Gastrocnemius medialis (tissue), 4 donors: Measurements from ENCODE around the gene SUN1. TPM values are rescaled to one million over a fixed set of nuclear protein-coding genes. Genes with fewer than 3 reads are reported as not detected.

Source experiments
- ATAC-seq, 2 donors: fragments of 150-250 bp; one replicate each; pipeline ENCODE4 v1.9.1; 2016
- DNase-seq, 2 donors: peaks; one replicate each; pipeline ENCODE4 v3.0.0-alpha.2; 2019
- H3K27ac ChIP-seq, 4 donors: fragments of 200-600 bp; sonication (generic); 1 replicate in 1 of 4; 2 replicates in 3 of 4; pipeline ENCODE4 v1.5.1; 2016 to 2018; ENCODE audit warnings: mild to moderate bottlenecking in 2 of 4, moderate library complexity in 1 of 4
- H3K27me3 ChIP-seq, 3 donors: fragments of 200-600 bp; sonication (generic) in 2 of 3; 1 replicate in 1 of 3; 2 replicates in 2 of 3; pipeline versions ENCODE4 v1.5.1 to v1.6.0; 2016 to 2019; ENCODE audit warnings: mild to moderate bottlenecking in 1 of 3, moderate library complexity in 1 of 3
- H3K36me3 ChIP-seq, 2 donors: fragments of 200-600 bp; sonication (generic) in 1 of 2; one replicate each; pipeline ENCODE4 v1.5.1; 2017 to 2018
- H3K4me1 ChIP-seq, 2 donors: fragments of 200-600 bp; sonication (generic) in 1 of 2; one replicate each; pipeline ENCODE4 v1.5.1; 2016 to 2017; ENCODE audit warnings: mild to moderate bottlenecking in 2 of 2
- H3K4me3 ChIP-seq, 4 donors: fragments of 200-600 bp; sonication (generic) in 3 of 4; 1 replicate in 1 of 4; 2 replicates in 3 of 4; pipeline ENCODE4 v1.5.1; 2016 to 2019; ENCODE audit warnings: mild to moderate bottlenecking in 2 of 4
- H3K9me3 ChIP-seq, 3 donors: fragments of 200-600 bp; sonication (generic) in 2 of 3; 1 replicate in 1 of 3; 2 replicates in 2 of 3; pipeline ENCODE4 v1.5.1; 2016 to 2019
- CTCF ChIP-seq, 5 experiments: fragments of 450-650 bp in 3 of 5; fragments of 200-600 bp in 2 of 5; sonication (generic) in 2 of 5; IDR thresholded peaks in 4 of 5; conservative IDR thresholded peaks in 1 of 5; 1 replicate in 4 of 5; 2 replicates in 1 of 5; pipeline ENCODE4 v1.5.1; 2016 to 2019; ENCODE audit warnings: antibody characterized with exemption in 5 of 5, mild to moderate bottlenecking in 3 of 5, moderate library complexity in 3 of 5
- POLR2A ChIP-seq, 2 donors: fragments of 450-650 bp; IDR thresholded peaks; one replicate each; pipeline ENCODE4 v1.6.1; 2017; ENCODE audit warnings: antibody characterized with exemption in 2 of 2, mild to moderate bottlenecking in 2 of 2, moderate library complexity in 2 of 2
- in situ Hi-C, 4 donors: fragments of 200-750 bp; cut with MboI; loops; one replicate each; pipeline versions ENCODE4 v1.15.0 to v1.8.0; 2017; ENCODE audit warnings: low sequenced_read_pairs in 4 of 4
- intact Hi-C: fragments of 100-400 bp; cut with DNase I; formaldehyde crosslinking; loops from one replicate; pipeline ENCODE4 v1.15.1; 2023; ENCODE audit warnings: low total_unique reads
- total RNA-seq, 4 donors: library from RNA; depleted of rRNA; stranded (reverse); fragments of >200 nt; gene quantifications; one replicate each; pipeline versions ENCODE4 v1.1.0 to v1.2.3, GENCODE V29; 2016

SUN1 gene
- total RNA-seq, 4 donors from 2014 or later = 112 to 154 (median 132) TPM

GRCh38 chr7:834277-834676 lies 2.0 kb downstream of the SUN1 start:
- ATAC-seq (no peak), DNase-seq (no peak)
- TF ChIP-seq POLR2A (IDR thresholded peaks at IDR 0.05) = no peak
- no peak for TF ChIP-seq CTCF (IDR thresholded peaks at IDR 0.05 in 4 of 5, conservative IDR thresholded peaks at IDR 0.05 in 1 of 5)
- Histone ChIP-seq H3K9me3 (no peaks in the 10 kb centered on the region), H3K4me3 (no peak overlapping the region), H3K27ac (peak overlapping the region; percentile 91 to 96 (median 94)), H3K4me1 (peaks cover 80 to 84% of the 10 kb centered on the region in 2 donors), H3K36me3 (peaks cover 0 to 7% of the 10 kb centered on the region in 2 donors), H3K27me3 (no peaks in the 10 kb centered on the region)
- intact Hi-C loops = no loop called here
- in situ Hi-C loops = no loop called here

- TF ChIP-seq POLR2A (IDR thresholded peaks at IDR 0.05) (no peak), CTCF (IDR thresholded peaks at IDR 0.05 in 4 of 5, conservative IDR thresholded peaks at IDR 0.05 in 1 of 5) (no peak)
- H3K9me3 ChIP-seq = no peaks in the 10 kb centered on the region
- H3K27me3 ChIP-seq = no peaks in the 10 kb centered on the region
- intact Hi-C loops = loop anchor here (1.0 kb wide), 1 partner anchor 38 kb away; no protein-coding TSS in a partner anchor
- DNase-seq = no peak
- H3K27ac ChIP-seq = peak overlapping the region; percentile 91 to 96 (median 94)
- ATAC-seq = no peak
- H3K4me3 ChIP-seq = no peak overlapping the region
- peaks cover 0 to 12% of the 10 kb centered on the region in 2 donors for H3K36me3 ChIP-seq
- in situ Hi-C loops = no loop called here
- H3K4me1 ChIP-seq = peaks cover 73 to 77% of the 10 kb centered on the region in 2 donors
Measured at GRCh38 chr7:835021-835420, 2.7 kb downstream of the SUN1 start.

- no peak overlapping the region for H3K4me3 ChIP-seq
- H3K27me3 ChIP-seq = no peaks in the 10 kb centered on the region
- TF ChIP-seq POLR2A (IDR thresholded peaks at IDR 0.05) (no peak), CTCF (IDR thresholded peaks at IDR 0.05 in 4 of 5, conservative IDR thresholded peaks at IDR 0.05 in 1 of 5) (no peak)
- peak overlapping the region; percentile 91 to 96 (median 94) for H3K27ac ChIP-seq
- no peaks in the 10 kb centered on the region for H3K9me3 ChIP-seq
- ATAC-seq = no peak
- DNase-seq = no peak
- peaks cover 0 to 16% of the 10 kb centered on the region in 2 donors for H3K36me3 ChIP-seq
- peaks cover 65 to 69% of the 10 kb centered on the region in 2 donors for H3K4me1 ChIP-seq
- in situ Hi-C loops = no loop called here
- intact Hi-C loops = loop anchor here (1.0 kb wide), 1 partner anchor 38 kb away; no protein-coding TSS in a partner anchor
Measured at GRCh38 chr7:835485-836401, 3.5 kb downstream of the SUN1 start.

GRCh38 chr7:836429-836828 lies 4.2 kb downstream of the SUN1 start:
- Histone ChIP-seq H3K27ac (peak overlapping the region; percentile 91 to 96 (median 94)), H3K9me3 (no peaks in the 10 kb centered on the region), H3K36me3 (peaks cover 0 to 16% of the 10 kb centered on the region in 2 donors), H3K27me3 (no peaks in the 10 kb centered on the region), H3K4me3 (no peak overlapping the region), H3K4me1 (peaks cover 59 to 62% of the 10 kb centered on the region in 2 donors)
- TF ChIP-seq POLR2A (IDR thresholded peaks at IDR 0.05) = no peak
- TF ChIP-seq CTCF (IDR thresholded peaks at IDR 0.05 in 4 of 5, conservative IDR thresholded peaks at IDR 0.05 in 1 of 5) = peak; percentile 23 to 56 (median 45)
- ATAC-seq (peak in 1 of 2 donors; percentile 57), DNase-seq (peak in 1 of 2 donors; percentile 69)
- in situ Hi-C loops = no loop called here
- intact Hi-C loops = no loop called here
